Measurements from ENCODE around the gene SCARB1.

SCARB1 gene

DNA sequence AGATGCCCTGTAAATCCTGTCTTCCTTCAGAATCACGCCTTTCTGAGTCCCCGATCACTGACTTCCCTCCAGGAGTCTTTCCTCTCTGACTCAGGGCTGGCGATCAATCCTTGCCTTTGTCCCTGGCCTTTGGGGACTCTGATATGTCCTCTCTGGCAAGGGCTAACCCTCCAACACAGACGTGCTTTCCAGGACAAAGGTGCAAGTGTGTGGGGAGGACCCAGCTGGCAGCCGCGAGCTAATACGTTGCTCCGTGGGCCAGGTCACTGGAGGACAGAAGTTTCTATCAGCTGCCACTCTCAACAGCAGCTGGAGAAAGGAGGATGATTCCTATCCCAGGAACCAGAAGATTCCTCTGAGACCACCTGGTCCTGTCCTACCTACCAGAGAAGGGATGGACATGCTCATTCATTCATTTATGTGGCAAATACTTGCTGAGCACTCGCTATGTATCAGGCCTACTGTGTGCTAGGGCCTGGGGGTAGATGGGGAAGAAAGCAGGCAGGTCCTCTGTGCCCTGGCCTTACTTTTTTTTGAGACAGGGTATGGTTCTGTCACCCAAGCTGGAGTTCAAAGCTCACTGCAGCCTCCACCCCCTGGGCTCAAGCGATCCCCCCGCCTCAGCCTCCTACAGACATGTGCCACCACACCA lies 8.5 kb upstream of the SCARB1 start:
- Histone ChIP-seq H3K4me1 (ENCODE audit: control insufficient read depth, insufficient read depth, low read length) (peaks cover 9% of the 10 kb centered on the region), H3K27ac (ENCODE audit: insufficient read depth, low read depth, low read length, poor library complexity, severe bottlenecking) (peak overlapping the region; percentile 18), H3K36me3 (ENCODE audit: control insufficient read depth, insufficient read depth, low read length) (no peaks in the 10 kb centered on the region), H3K4me3 (ENCODE audit: insufficient read depth, low read depth, low read length) (no peak overlapping the region), H3K9me3 (ENCODE audit: control insufficient read depth, low read length) (no peaks in the 10 kb centered on the region), H3K27me3 (ENCODE audit: control insufficient read depth, insufficient read depth, low read length, poor library complexity, severe bottlenecking) (no peaks in the 10 kb centered on the region)
- WGBS, 2 experiments: 82 to 85% methylated on average over 11 of the region's 11 CpGs

DNA sequence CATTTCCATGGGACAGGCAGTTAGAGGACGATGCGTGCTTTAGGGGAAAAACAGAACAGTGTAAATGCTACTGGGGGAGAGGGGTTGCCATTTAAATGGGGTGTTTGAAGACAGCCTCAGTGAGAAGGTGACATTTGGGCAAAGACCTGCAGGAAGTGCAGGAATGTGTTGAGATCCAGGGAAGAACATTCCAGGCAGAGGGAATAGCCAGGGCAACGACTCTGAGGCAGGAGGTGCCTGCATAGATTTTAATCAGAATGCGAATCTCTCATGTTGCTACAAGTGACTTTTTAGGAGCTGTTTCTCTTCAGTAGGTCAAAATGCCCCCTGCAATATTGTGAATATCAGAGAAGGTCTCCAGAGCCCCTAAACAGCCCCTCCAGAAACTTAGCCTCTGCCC lies 7.6 kb upstream of the SCARB1 start:
- Histone ChIP-seq H3K4me1 (ENCODE audit: control insufficient read depth, insufficient read depth, low read length) (peaks cover 9% of the 10 kb centered on the region), H3K36me3 (ENCODE audit: control insufficient read depth, insufficient read depth, low read length) (no peaks in the 10 kb centered on the region), H3K9me3 (ENCODE audit: control insufficient read depth, low read length) (no peaks in the 10 kb centered on the region), H3K4me3 (ENCODE audit: insufficient read depth, low read depth, low read length) (no peak overlapping the region), H3K27me3 (ENCODE audit: control insufficient read depth, insufficient read depth, low read length, poor library complexity, severe bottlenecking) (no peaks in the 10 kb centered on the region), H3K27ac (ENCODE audit: insufficient read depth, low read depth, low read length, poor library complexity, severe bottlenecking) (no peak overlapping the region)
- 90% methylated on average over 4 of the region's 4 CpGs for WGBS, 2 experiments

DNA sequence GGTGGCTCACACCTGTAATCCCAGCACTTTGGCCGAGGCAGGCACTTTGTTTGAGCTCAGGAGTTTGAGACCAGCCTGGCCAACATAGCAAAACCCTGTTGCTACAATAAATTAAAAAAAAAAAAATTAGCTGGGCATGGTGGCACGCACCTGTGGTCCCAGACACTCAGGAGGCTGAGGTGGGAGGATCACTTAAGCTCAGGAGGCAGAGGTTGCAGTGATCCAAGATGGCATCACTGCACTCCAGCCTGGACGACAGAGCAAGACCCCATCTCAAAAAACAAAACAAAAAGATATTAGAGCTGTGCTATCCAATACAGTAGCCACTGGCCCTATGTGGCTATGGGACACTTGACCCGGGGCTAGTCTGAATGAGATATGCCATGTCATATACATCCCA lies 6.9 kb upstream of the SCARB1 start:
- WGBS, 2 experiments: 95 to 96% methylated on average over 4 of the region's 4 CpGs
- Histone ChIP-seq H3K27me3 (ENCODE audit: control insufficient read depth, insufficient read depth, low read length, poor library complexity, severe bottlenecking) (no peaks in the 10 kb centered on the region), H3K4me1 (ENCODE audit: control insufficient read depth, insufficient read depth, low read length) (peaks cover 9% of the 10 kb centered on the region), H3K9me3 (ENCODE audit: control insufficient read depth, low read length) (no peaks in the 10 kb centered on the region), H3K4me3 (ENCODE audit: insufficient read depth, low read depth, low read length) (no peak overlapping the region), H3K36me3 (ENCODE audit: control insufficient read depth, insufficient read depth, low read length) (no peaks in the 10 kb centered on the region), H3K27ac (ENCODE audit: insufficient read depth, low read depth, low read length, poor library complexity, severe bottlenecking) (no peak overlapping the region)

DNA sequence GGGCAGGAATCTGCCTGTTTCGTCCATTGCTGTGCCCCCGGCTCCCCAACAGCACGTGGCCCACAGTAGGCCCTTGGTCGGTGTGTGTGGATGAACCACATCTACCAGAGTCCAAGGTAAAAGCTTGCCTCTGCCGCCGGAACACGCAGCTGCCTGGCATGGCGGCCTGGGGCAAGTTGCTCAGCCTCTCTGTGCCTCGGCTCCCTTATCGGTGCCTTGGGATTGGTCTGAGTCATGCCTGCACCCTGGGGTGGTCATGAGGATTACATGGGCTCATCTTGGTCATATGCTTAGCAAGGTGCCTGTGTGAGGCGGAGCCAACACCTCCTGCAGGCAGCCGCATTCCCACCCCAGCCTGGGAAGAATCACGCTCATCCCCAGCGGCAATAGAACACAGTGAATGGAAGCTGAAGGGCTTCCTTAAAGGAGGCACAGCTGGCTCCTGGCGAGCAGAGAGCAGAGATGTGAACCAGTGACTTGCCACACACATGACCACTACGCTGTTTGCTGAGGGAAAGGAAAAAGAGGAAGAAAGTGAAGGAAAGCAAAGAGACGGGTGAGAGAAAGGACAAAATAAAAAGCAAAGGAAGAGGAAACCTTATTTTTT lies 5.5 kb upstream of the SCARB1 start:
- H3K27me3 ChIP-seq (ENCODE audit: control insufficient read depth, insufficient read depth, low read length, poor library complexity, severe bottlenecking): no peaks in the 10 kb centered on the region
- H3K9me3 ChIP-seq (ENCODE audit: control insufficient read depth, low read length): no peaks in the 10 kb centered on the region
- WGBS, 2 experiments: 71 to 73% methylated on average over 17 of the region's 17 CpGs
- no peak overlapping the region for H3K27ac ChIP-seq (ENCODE audit: insufficient read depth, low read depth, low read length, poor library complexity, severe bottlenecking)
- no peaks in the 10 kb centered on the region for H3K36me3 ChIP-seq (ENCODE audit: control insufficient read depth, insufficient read depth, low read length)
- H3K4me3 ChIP-seq (ENCODE audit: insufficient read depth, low read depth, low read length): no peak overlapping the region
- peaks cover 9% of the 10 kb centered on the region for H3K4me1 ChIP-seq (ENCODE audit: control insufficient read depth, insufficient read depth, low read length)

DNA sequence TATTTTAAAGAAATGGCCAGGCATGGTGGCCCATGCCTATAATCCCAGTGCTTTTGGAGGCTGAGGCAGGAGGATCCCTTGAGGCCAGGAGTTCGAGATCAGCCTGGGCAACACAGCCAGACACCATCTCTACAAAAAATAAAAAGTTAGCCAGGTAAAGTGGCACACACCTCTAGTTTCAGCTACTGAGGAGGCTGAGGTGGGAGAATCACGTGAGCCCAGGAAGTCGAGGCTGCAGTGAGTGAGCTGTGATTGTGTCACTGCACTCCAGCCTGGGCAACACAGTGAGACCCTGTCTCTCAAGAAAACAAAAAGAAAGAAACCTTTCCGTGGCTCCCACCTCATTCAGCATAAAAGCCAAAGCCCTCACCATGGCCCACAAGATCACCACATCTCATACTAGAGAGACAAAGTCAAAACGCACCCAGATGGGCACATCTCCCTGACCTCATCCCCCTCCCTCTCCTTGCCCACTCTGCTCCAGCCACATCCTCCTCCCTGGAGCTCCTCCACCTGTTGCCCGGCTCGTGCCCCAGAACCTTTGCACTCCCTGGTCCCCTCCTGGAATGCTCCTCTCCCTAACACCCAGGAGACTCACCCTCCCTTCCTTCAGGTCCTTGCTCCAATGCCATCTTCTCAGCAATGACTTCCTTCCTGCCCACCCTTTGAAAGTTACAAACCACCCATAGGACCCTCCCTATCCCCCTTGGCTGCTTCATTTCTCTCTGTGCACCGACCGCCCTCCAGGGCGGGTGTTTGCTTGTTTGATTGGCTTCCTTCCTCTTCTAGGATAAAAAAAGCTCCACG lies 4.8 kb upstream of the SCARB1 start:
- no peak overlapping the region for H3K27ac ChIP-seq (ENCODE audit: insufficient read depth, low read depth, low read length, poor library complexity, severe bottlenecking)
- H3K27me3 ChIP-seq (ENCODE audit: control insufficient read depth, insufficient read depth, low read length, poor library complexity, severe bottlenecking): peaks cover 3% of the 10 kb centered on the region
- no peaks in the 10 kb centered on the region for H3K36me3 ChIP-seq (ENCODE audit: control insufficient read depth, insufficient read depth, low read length)
- no peaks in the 10 kb centered on the region for H3K9me3 ChIP-seq (ENCODE audit: control insufficient read depth, low read length)
- H3K4me3 ChIP-seq (ENCODE audit: insufficient read depth, low read depth, low read length): no peak overlapping the region
- peaks cover 9% of the 10 kb centered on the region for H3K4me1 ChIP-seq (ENCODE audit: control insufficient read depth, insufficient read depth, low read length)
- 86 to 87% methylated on average over 11 of the region's 11 CpGs for WGBS, 2 experiments

DNA sequence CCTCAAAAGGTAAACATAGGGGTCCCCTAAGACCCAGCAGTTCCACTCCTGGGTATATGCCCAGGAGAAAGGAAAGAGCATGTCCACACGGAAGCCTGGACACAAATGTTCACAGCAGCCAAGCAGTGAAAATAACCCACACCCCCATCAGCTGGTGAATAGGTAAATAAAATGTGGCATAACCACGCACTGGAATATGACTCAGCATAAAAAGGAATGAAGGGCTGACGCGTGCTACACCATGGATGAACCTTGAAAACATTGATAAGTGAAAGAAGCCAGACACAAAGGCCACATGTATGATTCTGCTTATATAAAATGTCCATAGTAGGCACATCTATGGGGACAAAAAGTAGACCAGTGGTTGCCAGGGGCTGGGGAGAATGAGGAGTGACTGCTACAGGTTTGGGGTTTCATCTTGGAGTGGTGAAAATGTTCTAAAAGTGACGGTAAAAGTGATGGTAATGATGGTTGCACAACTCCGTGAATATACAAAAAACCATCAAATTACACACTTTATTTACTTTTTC lies 3.8 kb upstream of the SCARB1 start:
- Histone ChIP-seq H3K4me1 (ENCODE audit: control insufficient read depth, insufficient read depth, low read length) (peaks cover 14% of the 10 kb centered on the region), H3K36me3 (ENCODE audit: control insufficient read depth, insufficient read depth, low read length) (no peaks in the 10 kb centered on the region), H3K9me3 (ENCODE audit: control insufficient read depth, low read length) (no peaks in the 10 kb centered on the region), H3K4me3 (ENCODE audit: insufficient read depth, low read depth, low read length) (no peak overlapping the region), H3K27ac (ENCODE audit: insufficient read depth, low read depth, low read length, poor library complexity, severe bottlenecking) (no peak overlapping the region), H3K27me3 (ENCODE audit: control insufficient read depth, insufficient read depth, low read length, poor library complexity, severe bottlenecking) (peaks cover 13% of the 10 kb centered on the region)
- 78 to 83% methylated on average over 6 of the region's 6 CpGs for WGBS, 2 experiments

DNA sequence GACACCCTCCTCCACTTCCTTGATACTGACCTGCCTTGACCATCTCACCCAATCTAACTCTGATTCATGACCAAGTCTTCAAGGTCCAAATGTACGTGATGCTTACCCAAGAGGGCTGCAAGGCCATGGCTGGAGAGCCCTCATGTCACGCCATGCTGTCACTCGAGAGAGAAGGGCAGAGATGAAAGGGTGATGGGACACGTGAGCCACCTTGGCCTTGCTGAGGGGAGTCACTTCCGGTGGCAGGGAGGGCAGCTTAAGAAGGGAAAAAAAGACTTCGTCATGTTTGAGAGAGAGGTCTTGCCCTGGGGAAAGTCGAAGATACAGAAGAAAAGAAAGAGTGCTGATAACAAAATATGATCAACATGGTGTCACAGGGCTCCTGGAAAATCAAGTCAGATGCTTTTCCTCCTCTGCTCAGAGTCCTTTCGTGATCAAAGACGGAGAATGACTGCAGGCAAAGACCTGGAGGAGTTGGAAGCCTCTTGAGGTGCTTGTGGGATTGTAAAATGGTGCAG lies 3.3 kb upstream of the SCARB1 start:
- 91 to 95% methylated on average over 9 of the region's 9 CpGs for WGBS, 2 experiments
- Histone ChIP-seq H3K4me3 (ENCODE audit: insufficient read depth, low read depth, low read length) (no peak overlapping the region), H3K36me3 (ENCODE audit: control insufficient read depth, insufficient read depth, low read length) (no peaks in the 10 kb centered on the region), H3K27ac (ENCODE audit: insufficient read depth, low read depth, low read length, poor library complexity, severe bottlenecking) (no peak overlapping the region), H3K4me1 (ENCODE audit: control insufficient read depth, insufficient read depth, low read length) (peaks cover 10% of the 10 kb centered on the region), H3K9me3 (ENCODE audit: control insufficient read depth, low read length) (no peaks in the 10 kb centered on the region), H3K27me3 (ENCODE audit: control insufficient read depth, insufficient read depth, low read length, poor library complexity, severe bottlenecking) (peaks cover 14% of the 10 kb centered on the region)

DNA sequence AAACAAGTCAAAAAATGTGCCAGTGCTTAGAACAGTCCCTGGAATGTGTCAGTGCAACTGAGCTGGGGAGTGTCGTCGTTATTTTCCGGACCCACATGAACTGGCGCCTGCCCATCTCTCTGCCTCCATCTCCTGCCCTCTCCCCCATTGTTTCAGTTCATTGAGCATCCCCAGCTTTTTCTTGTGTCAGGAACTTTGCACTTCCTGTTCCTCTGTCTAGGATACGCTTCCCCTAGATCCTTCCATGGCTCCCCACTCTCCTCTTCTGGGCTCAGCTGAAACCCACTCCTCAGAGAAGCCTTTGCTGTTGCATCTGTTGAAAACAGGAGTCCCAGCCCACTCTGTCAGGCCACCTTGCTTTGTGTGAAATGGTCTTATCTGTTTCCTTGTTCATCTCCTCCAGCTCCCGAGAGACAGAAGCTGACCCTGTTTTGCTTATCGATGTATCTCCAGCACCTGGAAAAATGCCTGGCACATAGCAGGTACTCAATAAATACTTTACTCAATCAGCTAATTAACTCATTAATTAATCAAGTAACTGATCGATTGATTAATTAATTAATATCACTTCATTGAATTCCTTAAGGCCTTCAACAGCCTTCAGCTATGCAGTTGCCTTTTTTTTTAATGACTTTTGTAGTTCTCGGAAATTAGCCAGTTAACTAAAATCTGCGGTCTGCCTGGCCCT lies 2.7 kb upstream of the SCARB1 start:
- H3K36me3 ChIP-seq (ENCODE audit: control insufficient read depth, insufficient read depth, low read length): no peaks in the 10 kb centered on the region
- no peak overlapping the region for H3K4me3 ChIP-seq (ENCODE audit: insufficient read depth, low read depth, low read length)
- H3K9me3 ChIP-seq (ENCODE audit: control insufficient read depth, low read length): no peaks in the 10 kb centered on the region
- peaks cover 14% of the 10 kb centered on the region for H3K27me3 ChIP-seq (ENCODE audit: control insufficient read depth, insufficient read depth, low read length, poor library complexity, severe bottlenecking)
- no peak overlapping the region for H3K27ac ChIP-seq (ENCODE audit: insufficient read depth, low read depth, low read length, poor library complexity, severe bottlenecking)
- H3K4me1 ChIP-seq (ENCODE audit: control insufficient read depth, insufficient read depth, low read length): peaks cover 5% of the 10 kb centered on the region
- 85 to 87% methylated on average over 10 of the region's 10 CpGs for WGBS, 2 experiments

DNA sequence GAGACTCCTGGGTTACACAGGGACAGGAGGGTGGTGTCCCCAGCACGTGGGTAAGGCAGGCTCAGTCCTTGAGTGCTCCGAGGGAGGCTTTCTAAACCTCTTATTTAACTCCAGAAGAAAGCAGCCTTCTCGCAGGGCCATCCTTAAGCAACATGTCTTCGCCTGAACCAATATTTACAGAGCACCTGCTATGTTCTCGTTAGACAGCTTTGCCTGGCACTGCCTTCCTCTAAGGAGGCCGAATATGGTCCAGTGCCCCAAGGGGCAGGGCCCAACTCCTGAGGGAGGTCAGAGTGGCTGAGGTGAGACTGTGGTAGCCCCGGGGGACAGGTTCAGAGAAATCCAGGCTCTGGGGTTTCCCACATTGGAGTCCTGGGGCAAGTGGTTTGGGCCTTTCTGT lies 2.1 kb upstream of the SCARB1 start:
- WGBS, 2 experiments: 85% methylated on average over 7 of the region's 7 CpGs
- Histone ChIP-seq H3K27ac (ENCODE audit: insufficient read depth, low read depth, low read length, poor library complexity, severe bottlenecking) (no peak overlapping the region), H3K4me3 (ENCODE audit: insufficient read depth, low read depth, low read length) (no peak overlapping the region), H3K27me3 (ENCODE audit: control insufficient read depth, insufficient read depth, low read length, poor library complexity, severe bottlenecking) (peaks cover 14% of the 10 kb centered on the region), H3K36me3 (ENCODE audit: control insufficient read depth, insufficient read depth, low read length) (no peaks in the 10 kb centered on the region), H3K9me3 (ENCODE audit: control insufficient read depth, low read length) (no peaks in the 10 kb centered on the region), H3K4me1 (ENCODE audit: control insufficient read depth, insufficient read depth, low read length) (peaks cover 5% of the 10 kb centered on the region)
